DMS153 treated with DMSO at 0.1 percent for 48 hours (cell line): ENCODE measurements around the gene PAXX.

Experiments used
- DNase-seq: peaks from one replicate; lab custom pipeline; 2025; ENCODE audit not compliant: unreplicated experiment; lab: John Stamatoyannopoulos, UW

Gene PAXX

GRCh38 chr9:136964833-136965422, 27.3 kb upstream of the PAXX start:
- no peak for DNase-seq

- DNase-seq: no peak
Observed at GRCh38 chr9:136965771-136966484, 26.3 kb upstream of the PAXX start.

- DNase-seq: no peak
Observed at GRCh38 chr9:136968333-136969127, 23.7 kb upstream of the PAXX start.

GRCh38 chr9:136969150-136969549, 23.1 kb upstream of the PAXX start:
- no peak for DNase-seq

- no peak for DNase-seq
Observed at GRCh38 chr9:136969774-136970173, 22.4 kb upstream of the PAXX start.

GRCh38 chr9:136970361-136970760, 21.9 kb upstream of the PAXX start:
- no peak for DNase-seq

GRCh38 chr9:136971746-136972145, 20.5 kb upstream of the PAXX start:
- no peak for DNase-seq

GRCh38 chr9:136972335-136972734, 19.9 kb upstream of the PAXX start:
- DNase-seq: no peak

- no peak for DNase-seq
Observed at GRCh38 chr9:136972743-136973142, 19.5 kb upstream of the PAXX start.

- no peak for DNase-seq
Observed at GRCh38 chr9:136973618-136974617, 18.3 kb upstream of the PAXX start.

- DNase-seq: no peak
Observed at GRCh38 chr9:136974817-136975535, 17.2 kb upstream of the PAXX start.

GRCh38 chr9:136975644-136976043, 16.6 kb upstream of the PAXX start:
- no peak for DNase-seq

GRCh38 chr9:136977223-136977622, 15.0 kb upstream of the PAXX start, which contains the start of gene PTGDS:
TSS of gene PTGDS (plus strand) at chr9:136977504. CDS start at chr9:136977579, 75 bp downstream.
- DNase-seq: no peak

- DNase-seq: no peak
Observed at GRCh38 chr9:136977649-136978072, 14.6 kb upstream of the PAXX start.

GRCh38 chr9:136978073-136978864, 14.0 kb upstream of the PAXX start:
- peak; percentile 24 for DNase-seq

GRCh38 chr9:136978865-136979544, 13.2 kb upstream of the PAXX start:
- no peak for DNase-seq

- DNase-seq: no peak
Observed at GRCh38 chr9:136979769-136980587, 12.2 kb upstream of the PAXX start.
